GM06990 (cell line): Measurements from ENCODE around the gene GNGT1.
"Not testable (repeated sequence)": the region's sequence is repeated elsewhere in the genome, so short reads cannot be mapped to it uniquely, and the experiment has no call there.

Experiments used
- DNase-seq: peaks from one replicate; pipeline ENCODE4 v3.0.0-alpha.2; 2011; ENCODE audit not compliant: insufficient read length; ENCODE audit errors: extremely low read depth
- H3K27me3 ChIP-seq: replicated peaks from 2 replicates; pipeline ENCODE4 v1.6.0; 2011; ENCODE audit warnings: low read length; ENCODE audit not compliant: control insufficient read depth, insufficient read depth
- H3K36me3 ChIP-seq: 2 replicates; pipeline ENCODE4 v1.5.1; 2011; ENCODE audit warnings: low read length; ENCODE audit not compliant: control insufficient read depth, insufficient read depth
- H3K4me3 ChIP-seq: replicated peaks from 2 replicates; pipeline ENCODE4 v1.5.1; 2011; ENCODE audit warnings: low read depth, mild to moderate bottlenecking, control low read depth, low read length
- CTCF ChIP-seq: IDR thresholded peaks from 2 replicates; pipeline ENCODE4 v1.5.1; 2011; ENCODE audit warnings: low read length, control low read depth, mild to moderate bottlenecking, inconsistent platforms; ENCODE audit not compliant: insufficient read depth, poor library complexity, severe bottlenecking

GNGT1 gene

GRCh38 chr7:93910076-93910994 lies 4.0 kb downstream of the GNGT1 start:
- Histone ChIP-seq H3K27me3 (no peaks in the 10 kb centered on the region), H3K4me3 (no peak overlapping the region), H3K36me3 (no peaks in the 10 kb centered on the region)
- no peak for DNase-seq
- no peak for TF ChIP-seq CTCF

- H3K36me3 ChIP-seq, H3K4me3 ChIP-seq, H3K27me3 ChIP-seq, DNase-seq: not testable (repeated sequence)
These were observed 4.9 kb downstream of the GNGT1 start for GRCh38 chr7:93911242-93911641.

- H3K36me3 ChIP-seq, DNase-seq, H3K27me3 ChIP-seq, H3K4me3 ChIP-seq: not testable (repeated sequence)
These were observed 5.3 kb downstream of the GNGT1 start for GRCh38 chr7:93911661-93912060.

GRCh38 chr7:93913197-93913596 lies 6.8 kb downstream of the GNGT1 start:
- Histone ChIP-seq H3K36me3 (no peaks in the 10 kb centered on the region), H3K4me3 (no peak overlapping the region), H3K27me3 (no peaks in the 10 kb centered on the region)
- TF ChIP-seq CTCF: no peak
- no peak for DNase-seq

GRCh38 chr7:93914581-93915066 lies 8.3 kb downstream of the GNGT1 start:
- Histone ChIP-seq H3K4me3 (no peak overlapping the region), H3K36me3 (no peaks in the 10 kb centered on the region), H3K27me3 (no peaks in the 10 kb centered on the region)
- TF ChIP-seq CTCF: no peak
- DNase-seq: no peak

GRCh38 chr7:93915206-93915842 lies 9.0 kb downstream of the GNGT1 start:
- H3K27me3 ChIP-seq, H3K36me3 ChIP-seq, H3K4me3 ChIP-seq, DNase-seq: not testable (repeated sequence)

GRCh38 chr7:93915888-93916287 lies 9.5 kb downstream of the GNGT1 start:
- H3K4me3 ChIP-seq, H3K36me3 ChIP-seq, H3K27me3 ChIP-seq, DNase-seq: not testable (repeated sequence)

- DNase-seq, H3K27me3 ChIP-seq, H3K36me3 ChIP-seq, H3K4me3 ChIP-seq: not testable (repeated sequence)
These were observed 9.9 kb downstream of the GNGT1 start for GRCh38 chr7:93916315-93916714.
